ENCODE data around the gene ABCC3. TPM values are rescaled to one million over a fixed set of nuclear protein-coding genes. Genes with fewer than 3 reads are reported as not detected.
"Not testable (repeated sequence)": the region's sequence is repeated elsewhere in the genome, so short reads cannot be mapped to it uniquely, and the experiment has no call there.

Gene ABCC3
- total RNA-seq, 2 donors from 2014 or later: 0.40 TPM; not detected in 1

GRCh38 chr17:50672831-50673551 lies 38.3 kb downstream of the ABCC3 start:
- no peak overlapping the region for H3K27ac Mint-ChIP-seq
- no peak for ATAC-seq (replicated peaks)
- no peaks in the 10 kb centered on the region for H3K36me3 Mint-ChIP-seq (ENCODE audit: low read depth)
- H3K4me3 Mint-ChIP-seq: no peak overlapping the region
- no peaks in the 10 kb centered on the region for H3K9me3 Mint-ChIP-seq
- H3K27me3 Mint-ChIP-seq: peaks cover 3% of the 10 kb centered on the region
- peaks cover 2% of the 10 kb centered on the region for H3K4me1 Mint-ChIP-seq

- H3K27me3 Mint-ChIP-seq: peaks cover 3% of the 10 kb centered on the region
- ATAC-seq (replicated peaks): no peak
- H3K4me1 Mint-ChIP-seq: no peaks in the 10 kb centered on the region
- no peaks in the 10 kb centered on the region for H3K36me3 Mint-ChIP-seq (ENCODE audit: low read depth)
- no peaks in the 10 kb centered on the region for H3K9me3 Mint-ChIP-seq
- H3K4me3 Mint-ChIP-seq: no peak overlapping the region
- H3K27ac Mint-ChIP-seq: no peak overlapping the region
These were observed 40.5 kb downstream of the ABCC3 start for GRCh38 chr17:50675190-50675589.

GRCh38 chr17:50675627-50676026 lies 40.9 kb downstream of the ABCC3 start:
- Mint-ChIP-seq H3K36me3 (ENCODE audit: low read depth) (no peaks in the 10 kb centered on the region), H3K27me3 (peaks cover 3% of the 10 kb centered on the region), H3K4me1 (no peaks in the 10 kb centered on the region), H3K27ac (no peak overlapping the region), H3K9me3 (no peaks in the 10 kb centered on the region), H3K4me3 (no peak overlapping the region)
- ATAC-seq (replicated peaks): no peak

GRCh38 chr17:50676065-50676975 lies 41.6 kb downstream of the ABCC3 start:
- peaks cover 3% of the 10 kb centered on the region for H3K4me1 Mint-ChIP-seq
- H3K27ac Mint-ChIP-seq: no peak overlapping the region
- H3K36me3 Mint-ChIP-seq (ENCODE audit: low read depth): no peaks in the 10 kb centered on the region
- ATAC-seq (replicated peaks): no peak
- H3K9me3 Mint-ChIP-seq: no peaks in the 10 kb centered on the region
- H3K27me3 Mint-ChIP-seq: peaks cover 7% of the 10 kb centered on the region
- H3K4me3 Mint-ChIP-seq: no peak overlapping the region

GRCh38 chr17:50677851-50678375 lies 43.2 kb downstream of the ABCC3 start:
- no peaks in the 10 kb centered on the region for H3K36me3 Mint-ChIP-seq (ENCODE audit: low read depth)
- ATAC-seq (replicated peaks): no peak
- H3K27ac Mint-ChIP-seq: no peak overlapping the region
- peaks cover 13% of the 10 kb centered on the region for H3K27me3 Mint-ChIP-seq
- H3K4me3 Mint-ChIP-seq: no peak overlapping the region
- H3K4me1 Mint-ChIP-seq: peaks cover 6% of the 10 kb centered on the region
- H3K9me3 Mint-ChIP-seq: no peaks in the 10 kb centered on the region

- ATAC-seq (replicated peaks): no peak
- H3K36me3 Mint-ChIP-seq (ENCODE audit: low read depth): no peaks in the 10 kb centered on the region
- H3K27ac Mint-ChIP-seq: no peak overlapping the region
These were observed 44.4 kb downstream of the ABCC3 start for GRCh38 chr17:50679008-50679544.

GRCh38 chr17:50680126-50680525 lies 45.4 kb downstream of the ABCC3 start:
- H3K27me3 Mint-ChIP-seq: peaks cover 13% of the 10 kb centered on the region

More at GRCh38 chr17:50679008-50679544, 44.4 kb downstream of the ABCC3 start:
- Mint-ChIP-seq H3K9me3 (no peaks in the 10 kb centered on the region), H3K4me1 (peaks cover 6% of the 10 kb centered on the region), H3K4me3 (no peak overlapping the region), H3K27me3 (peaks cover 13% of the 10 kb centered on the region)

GRCh38 chr17:50680543-50681262 lies 46.0 kb downstream of the ABCC3 start:
- H3K4me1 Mint-ChIP-seq; H3K4me3 Mint-ChIP-seq; H3K9me3 Mint-ChIP-seq; H3K27ac Mint-ChIP-seq; ATAC-seq (replicated peaks); H3K36me3 Mint-ChIP-seq (ENCODE audit: low read depth): not testable (repeated sequence)
- peaks cover 13% of the 10 kb centered on the region for H3K27me3 Mint-ChIP-seq

More at GRCh38 chr17:50680126-50680525, 45.4 kb downstream of the ABCC3 start:
- no peak overlapping the region for H3K27ac Mint-ChIP-seq
- no peak for ATAC-seq (replicated peaks)
- no peaks in the 10 kb centered on the region for H3K9me3 Mint-ChIP-seq
- H3K36me3 Mint-ChIP-seq (ENCODE audit: low read depth): no peaks in the 10 kb centered on the region
- peaks cover 6% of the 10 kb centered on the region for H3K4me1 Mint-ChIP-seq
- H3K4me3 Mint-ChIP-seq: no peak overlapping the region

- H3K4me1 Mint-ChIP-seq: peaks cover 6% of the 10 kb centered on the region
- no peak for ATAC-seq (replicated peaks)
- H3K27me3 Mint-ChIP-seq: peaks cover 13% of the 10 kb centered on the region
- H3K27ac Mint-ChIP-seq: no peak overlapping the region
- no peaks in the 10 kb centered on the region for H3K9me3 Mint-ChIP-seq
- no peak overlapping the region for H3K4me3 Mint-ChIP-seq
- H3K36me3 Mint-ChIP-seq (ENCODE audit: low read depth): no peaks in the 10 kb centered on the region
These were observed 46.9 kb downstream of the ABCC3 start for GRCh38 chr17:50681263-50682200.

GRCh38 chr17:50682441-50682840 lies 47.8 kb downstream of the ABCC3 start:
- Mint-ChIP-seq H3K27ac (no peak overlapping the region), H3K9me3 (no peaks in the 10 kb centered on the region), H3K4me1 (peaks cover 6% of the 10 kb centered on the region), H3K27me3 (peaks cover 10% of the 10 kb centered on the region), H3K4me3 (no peak overlapping the region), H3K36me3 (ENCODE audit: low read depth) (no peaks in the 10 kb centered on the region)
- ATAC-seq (replicated peaks): no peak

- no peaks in the 10 kb centered on the region for H3K9me3 Mint-ChIP-seq
- no peaks in the 10 kb centered on the region for H3K36me3 Mint-ChIP-seq (ENCODE audit: low read depth)
- no peak overlapping the region for H3K4me3 Mint-ChIP-seq
- peaks cover 10% of the 10 kb centered on the region for H3K27me3 Mint-ChIP-seq
- H3K27ac Mint-ChIP-seq: no peak overlapping the region
- ATAC-seq (replicated peaks): no peak
- peaks cover 6% of the 10 kb centered on the region for H3K4me1 Mint-ChIP-seq
These were observed 48.3 kb downstream of the ABCC3 start for GRCh38 chr17:50682938-50683337.

- Mint-ChIP-seq H3K4me3 (no peak overlapping the region), H3K27me3 (peaks cover 10% of the 10 kb centered on the region), H3K4me1 (peaks cover 6% of the 10 kb centered on the region), H3K36me3 (ENCODE audit: low read depth) (no peaks in the 10 kb centered on the region), H3K9me3 (no peaks in the 10 kb centered on the region), H3K27ac (no peak overlapping the region)
- no peak for ATAC-seq (replicated peaks)
These were observed 49.0 kb downstream of the ABCC3 start for GRCh38 chr17:50683434-50684287.

- Mint-ChIP-seq H3K4me3 (no peak overlapping the region), H3K27me3 (peaks cover 10% of the 10 kb centered on the region), H3K36me3 (ENCODE audit: low read depth) (no peaks in the 10 kb centered on the region), H3K9me3 (no peaks in the 10 kb centered on the region), H3K4me1 (peaks cover 6% of the 10 kb centered on the region), H3K27ac (no peak overlapping the region)
- no peak for ATAC-seq (replicated peaks)
These were observed 49.6 kb downstream of the ABCC3 start for GRCh38 chr17:50684288-50684611.

All from activated T-helper 17 cell treated with anti-CD3 and anti-CD28 coated beads, Interleukin-2, amount 50 U/mL, for 72 hours (primary cell).